ENCODE measurements around the gene RELT. TPM values are rescaled to one million over a fixed set of nuclear protein-coding genes. Genes with fewer than 3 reads are reported as not detected.

The RELT gene
- total RNA-seq, 1 donor from 2014 or later, result 15.2 TPM

DNA sequence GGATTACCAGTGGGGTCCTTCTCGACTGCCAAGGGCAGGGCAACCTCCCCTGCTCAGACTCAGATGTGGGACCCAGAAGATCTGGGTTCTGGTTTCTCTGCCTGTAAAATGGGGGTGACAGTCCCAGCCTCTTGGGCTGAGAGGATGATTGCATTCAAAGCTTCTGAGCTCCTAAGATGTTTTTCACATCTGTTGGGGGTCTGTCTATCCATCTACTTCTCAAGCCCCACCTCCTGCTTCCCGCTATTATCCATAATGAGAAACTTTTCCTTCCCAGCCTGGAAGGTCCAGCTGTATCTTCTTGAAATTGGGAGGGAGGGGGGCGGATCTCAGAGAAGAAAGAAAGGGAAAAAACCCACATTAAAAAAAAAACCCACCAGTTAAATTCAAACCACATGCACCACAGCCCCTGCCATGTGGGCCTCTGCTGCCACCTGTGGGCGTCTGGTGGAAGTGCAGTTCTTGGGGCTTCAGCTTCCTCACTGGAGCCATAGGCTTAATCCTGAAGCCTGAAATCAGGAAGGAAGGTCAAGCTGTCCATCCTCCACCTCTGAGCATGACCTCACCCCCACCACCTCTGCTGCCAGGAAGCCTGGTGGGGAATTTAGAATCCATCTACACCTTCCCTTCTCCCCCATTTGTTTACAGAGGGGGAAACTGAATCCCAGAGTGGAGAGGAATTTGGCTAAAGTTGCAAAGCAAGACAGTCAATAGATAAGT, 40.8 kb upstream of the RELT start:
- peaks cover 46% of the 10 kb centered on the region for H3K4me1 Mint-ChIP-seq (ENCODE audit: unreplicated experiment)
- TF ChIP-seq CTCF (IDR thresholded peaks at IDR 0.05; ENCODE audit: unreplicated experiment), result peak; percentile 89
- peaks cover 10% of the 10 kb centered on the region for H3K36me3 Mint-ChIP-seq (ENCODE audit: low read depth, unreplicated experiment)

GRCh38 chr11:73337846-73338245, 38.4 kb upstream of the RELT start:
- no peaks in the 10 kb centered on the region for H3K9me3 Mint-ChIP-seq (ENCODE audit: unreplicated experiment)
- H3K36me3 Mint-ChIP-seq (ENCODE audit: low read depth, unreplicated experiment), result peaks cover 17% of the 10 kb centered on the region
- peaks cover 20% of the 10 kb centered on the region for H3K27me3 Mint-ChIP-seq (ENCODE audit: unreplicated experiment)
- DNase-seq (ENCODE audit: low spot score), result no peak
- no peak overlapping the region for H3K27ac Mint-ChIP-seq (ENCODE audit: unreplicated experiment)
- no peak for TF ChIP-seq CTCF (IDR thresholded peaks at IDR 0.05; ENCODE audit: unreplicated experiment)
- H3K4me1 Mint-ChIP-seq (ENCODE audit: unreplicated experiment), result peaks cover 36% of the 10 kb centered on the region
- H3K4me3 Mint-ChIP-seq (ENCODE audit: unreplicated experiment), result no peak overlapping the region

More for the DNA sequence above, 40.8 kb upstream of the RELT start:
- Mint-ChIP-seq H3K9me3 (ENCODE audit: unreplicated experiment) (no peaks in the 10 kb centered on the region), H3K27ac (ENCODE audit: unreplicated experiment) (peak overlapping the region; percentile 42), H3K4me3 (ENCODE audit: unreplicated experiment) (no peak overlapping the region), H3K27me3 (ENCODE audit: unreplicated experiment) (peaks cover 11% of the 10 kb centered on the region)
- peak; percentile 98 for DNase-seq (ENCODE audit: low spot score)

GRCh38 chr11:73338279-73338678, 37.9 kb upstream of the RELT start:
- Mint-ChIP-seq H3K27me3 (ENCODE audit: unreplicated experiment) (peaks cover 20% of the 10 kb centered on the region), H3K9me3 (ENCODE audit: unreplicated experiment) (no peaks in the 10 kb centered on the region), H3K36me3 (ENCODE audit: low read depth, unreplicated experiment) (peaks cover 17% of the 10 kb centered on the region), H3K27ac (ENCODE audit: unreplicated experiment) (no peak overlapping the region), H3K4me3 (ENCODE audit: unreplicated experiment) (no peak overlapping the region), H3K4me1 (ENCODE audit: unreplicated experiment) (peaks cover 31% of the 10 kb centered on the region)
- no peak for TF ChIP-seq CTCF (IDR thresholded peaks at IDR 0.05; ENCODE audit: unreplicated experiment)
- no peak for DNase-seq (ENCODE audit: low spot score)

DNA sequence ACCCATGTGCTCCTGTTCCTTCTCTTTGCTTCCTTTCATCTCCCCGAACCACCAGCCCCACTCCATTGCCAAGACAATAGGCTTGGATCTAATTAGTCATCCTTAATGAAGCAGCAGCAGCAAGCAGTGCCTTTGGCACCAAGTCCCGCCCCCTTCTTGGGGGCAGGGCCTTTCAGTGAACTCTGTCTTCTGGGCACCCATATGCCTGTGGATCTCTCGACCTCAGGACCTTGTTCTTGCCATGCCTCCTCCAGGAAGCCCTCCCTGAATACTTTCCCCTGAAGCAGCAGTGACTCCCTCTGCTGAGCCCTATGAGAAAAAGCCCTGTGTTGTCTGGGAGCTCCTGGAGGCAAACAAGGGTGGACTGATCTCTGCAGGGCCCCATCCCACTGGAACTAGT, 36.0 kb upstream of the RELT start:
- no peak for DNase-seq (ENCODE audit: low spot score)
- peaks cover 20% of the 10 kb centered on the region for H3K27me3 Mint-ChIP-seq (ENCODE audit: unreplicated experiment)
- no peak for TF ChIP-seq CTCF (IDR thresholded peaks at IDR 0.05; ENCODE audit: unreplicated experiment)

GRCh38 chr11:73342633-73343032, 33.6 kb upstream of the RELT start:
- Mint-ChIP-seq H3K9me3 (ENCODE audit: unreplicated experiment) (no peaks in the 10 kb centered on the region), H3K4me3 (ENCODE audit: unreplicated experiment) (peak overlapping the region; percentile 44), H3K27me3 (ENCODE audit: unreplicated experiment) (peaks cover 25% of the 10 kb centered on the region), H3K27ac (ENCODE audit: unreplicated experiment) (no peak overlapping the region), H3K4me1 (ENCODE audit: unreplicated experiment) (peaks cover 14% of the 10 kb centered on the region), H3K36me3 (ENCODE audit: low read depth, unreplicated experiment) (peaks cover 19% of the 10 kb centered on the region)
- no peak for TF ChIP-seq CTCF (IDR thresholded peaks at IDR 0.05; ENCODE audit: unreplicated experiment)
- DNase-seq (ENCODE audit: low spot score), result peak; percentile 50

More for the DNA sequence above, 36.0 kb upstream of the RELT start:
- no peak overlapping the region for H3K4me3 Mint-ChIP-seq (ENCODE audit: unreplicated experiment)
- H3K36me3 Mint-ChIP-seq (ENCODE audit: low read depth, unreplicated experiment), result peaks cover 17% of the 10 kb centered on the region
- H3K4me1 Mint-ChIP-seq (ENCODE audit: unreplicated experiment), result peaks cover 16% of the 10 kb centered on the region
- H3K27ac Mint-ChIP-seq (ENCODE audit: unreplicated experiment), result no peak overlapping the region
- H3K9me3 Mint-ChIP-seq (ENCODE audit: unreplicated experiment), result no peaks in the 10 kb centered on the region

Data from endothelial cell (in vitro differentiated cells).